Measurements from ENCODE around the gene AIP. TPM values are rescaled to one million over a fixed set of nuclear protein-coding genes. Genes with fewer than 3 reads are reported as not detected.

The AIP gene
- total RNA-seq, 1 donor from 2014 or later: 43.6 TPM

Small RNA genes lying within 50 kb of the gene (microRNA-seq; reads per million reads assigned to microRNA genes)
- not detected for gene MIR6752

Other genes starting within 250 kb of the AIP start
- 43.1 TPM for gene GRK2, start 216.6 kb upstream of the AIP start, total RNA-seq
- 20.0 TPM for gene ANKRD13D, start 193.7 kb upstream of the AIP start, total RNA-seq
- 22.3 TPM for gene SSH3, start 179.5 kb upstream of the AIP start, total RNA-seq
- 61.6 TPM for gene POLD4, start 129.5 kb upstream of the AIP start, total RNA-seq
- gene CLCF1, start 109.4 kb upstream of the AIP start, total RNA-seq: 4.0 TPM
- 4.8 TPM for gene RAD9A, start 91.0 kb upstream of the AIP start, total RNA-seq
- gene PPP1CA, start 81.2 kb upstream of the AIP start, total RNA-seq: 95.1 TPM
- gene TBC1D10C, start 78.9 kb upstream of the AIP start, total RNA-seq: 1.0 TPM
- gene CARNS1, start 67.3 kb upstream of the AIP start, total RNA-seq: 22.2 TPM
- 23.2 TPM for gene RPS6KB2, start 54.5 kb upstream of the AIP start, total RNA-seq
- 0.40 TPM for gene PTPRCAP, start 45.3 kb upstream of the AIP start, total RNA-seq
- 21.6 TPM for gene CORO1B, start 39.5 kb upstream of the AIP start, total RNA-seq
- gene GPR152, start 30.3 kb upstream of the AIP start, total RNA-seq: not detected
- 0.11 TPM for gene CABP4, start 27.7 kb upstream of the AIP start, total RNA-seq
- 76.1 TPM for gene TMEM134, start 13.8 kb upstream of the AIP start, total RNA-seq
- gene PITPNM1, start 22.3 kb downstream of the AIP start, total RNA-seq: 40.0 TPM
- gene CDK2AP2, start 25.1 kb downstream of the AIP start, total RNA-seq: 72.9 TPM
- gene CABP2, start 40.4 kb downstream of the AIP start, total RNA-seq: not detected
- 272 TPM for gene GSTP1, start 100.8 kb downstream of the AIP start, total RNA-seq
- 486 TPM for gene NDUFV1, start 123.9 kb downstream of the AIP start, total RNA-seq
- 31.4 TPM for gene NUDT8, start 146.9 kb downstream of the AIP start, total RNA-seq
- not detected for gene TBX10, start 156.7 kb downstream of the AIP start, total RNA-seq
- gene ACY3, start 167.7 kb downstream of the AIP start, total RNA-seq: not detected
- gene ALDH3B2, start 191.6 kb downstream of the AIP start, total RNA-seq: not detected

All from cardiac septum (tissue), 1 donor.